Activated CD4-positive, alpha-beta T cell treated with anti-CD3 and anti-CD28 coated beads, Interleukin-2, amount 50 U/mL, for 16 hours (primary cell): ENCODE results near the gene B4GALT4.
A peak's percentile ranks its signal among the peaks of the same experiment; 100 is the strongest.

Experiments
- DNase-seq: peaks from one replicate; pipeline ENCODE4 v3.0.0-alpha.2; 2020

B4GALT4 gene

DNA sequence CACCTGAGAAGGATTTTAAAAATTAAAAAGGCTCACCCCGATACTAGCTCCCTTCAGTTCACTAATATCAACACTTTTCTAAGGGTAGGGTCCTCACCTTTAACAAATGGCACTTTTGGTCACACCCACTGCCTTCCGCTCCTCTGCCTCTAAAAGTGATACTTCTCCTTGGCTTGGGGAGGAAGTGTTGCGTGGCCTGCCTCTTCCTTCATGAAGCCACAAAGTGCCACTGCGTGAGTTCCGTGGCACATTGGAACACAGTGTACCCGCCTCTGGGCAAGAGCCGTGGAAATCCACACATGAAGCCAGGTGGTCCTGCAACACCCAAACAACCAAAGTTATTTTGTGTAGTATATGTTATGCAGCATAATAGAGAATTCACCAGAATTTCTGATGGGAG lies 3.9 kb downstream of the B4GALT4 start:
- peak; percentile 41 for DNase-seq

DNA sequence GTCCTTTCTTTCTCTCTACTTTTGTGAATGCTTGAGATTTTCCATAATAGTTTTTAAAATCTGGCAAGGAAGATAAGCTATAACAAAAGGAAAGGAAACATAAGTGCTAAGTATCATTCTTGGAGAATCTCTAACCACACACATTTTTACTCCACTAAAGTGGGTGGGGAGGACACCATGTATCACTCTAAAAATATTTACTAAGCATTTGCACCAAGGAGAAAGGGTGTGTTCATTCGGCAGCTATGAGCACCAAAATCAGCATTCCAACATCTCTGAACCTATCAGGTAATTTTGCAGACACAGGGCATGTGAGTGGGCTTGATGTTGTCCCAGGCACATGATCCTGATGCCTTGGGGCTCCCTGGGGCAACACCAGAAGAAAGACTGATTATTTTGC lies 5.5 kb downstream of the B4GALT4 start:
- no peak for DNase-seq

DNA sequence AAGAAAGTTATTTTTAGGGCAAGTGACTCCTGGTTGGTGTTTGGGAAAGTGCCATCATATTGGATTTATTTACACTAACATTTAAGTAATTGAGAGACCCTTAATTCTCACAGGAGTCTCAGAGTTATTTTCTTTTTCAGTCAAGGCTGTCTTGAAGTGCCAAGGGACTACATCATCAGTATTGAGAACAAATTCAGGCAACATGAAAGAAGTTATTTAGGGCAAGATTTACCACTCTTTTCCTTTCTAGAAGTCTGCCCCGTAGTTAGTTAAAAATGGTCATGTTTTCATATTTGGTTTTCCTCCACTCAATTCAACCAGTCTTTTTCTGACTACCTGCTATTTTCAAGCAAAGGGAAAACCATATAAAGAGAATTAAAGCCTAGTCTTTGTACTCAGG lies 6.1 kb downstream of the B4GALT4 start:
- no peak for DNase-seq

DNA sequence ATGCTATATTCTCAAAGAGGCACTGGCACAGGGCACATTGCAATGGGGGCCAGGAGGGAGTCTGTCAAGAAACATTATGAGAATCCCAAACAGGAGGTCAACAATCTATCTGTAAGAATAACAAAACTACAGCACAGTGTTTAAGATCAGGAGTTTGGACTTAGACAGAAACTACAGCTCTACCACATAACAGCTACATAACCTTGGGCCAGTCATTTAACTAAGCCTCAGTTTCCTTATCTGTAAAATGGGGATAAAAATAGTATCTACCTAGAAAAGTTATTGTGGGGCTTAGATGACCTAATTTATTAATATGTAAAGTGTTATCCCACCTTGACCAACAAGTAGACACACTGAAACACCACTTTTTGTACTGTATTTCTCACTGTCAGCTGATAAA lies 9.9 kb downstream of the B4GALT4 start:
- no peak for DNase-seq

DNA sequence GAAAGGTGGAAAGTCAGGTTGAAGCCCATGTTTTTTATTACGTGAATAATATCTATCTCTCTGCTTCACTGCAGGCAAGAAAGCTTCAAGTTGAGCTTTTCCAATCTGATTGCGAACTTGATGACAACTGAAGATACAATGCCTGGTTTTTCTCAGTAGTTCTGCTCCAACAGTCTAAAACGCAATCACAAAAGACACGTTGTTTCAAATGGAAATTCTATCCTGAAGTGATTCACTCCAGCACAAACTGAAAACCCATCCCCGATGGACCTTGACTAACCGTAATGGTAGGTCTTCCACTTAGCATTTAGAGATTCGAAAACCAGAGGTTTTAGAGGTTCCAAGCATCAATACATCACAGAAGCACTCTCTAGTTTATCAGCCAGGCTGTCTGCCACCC lies 10.6 kb downstream of the B4GALT4 start:
- DNase-seq, result no peak

DNA sequence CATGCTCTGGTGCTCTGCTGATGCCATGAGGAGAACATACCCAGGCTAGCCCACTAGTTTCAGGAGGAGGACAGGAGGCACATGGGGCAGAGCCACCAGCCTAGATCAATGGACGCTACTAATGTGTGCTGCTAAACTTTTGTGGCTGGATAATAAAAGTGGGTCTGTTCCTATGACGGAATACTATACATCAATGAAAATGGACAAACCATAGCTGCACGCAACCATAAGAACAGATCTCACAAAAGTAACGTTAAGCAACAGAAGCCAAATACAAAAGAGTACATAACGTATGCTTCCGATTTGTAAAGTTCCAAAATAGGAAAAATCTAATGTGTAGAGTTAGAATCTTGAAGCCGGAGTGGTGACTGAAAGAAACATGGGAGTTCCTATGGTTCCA lies 11.5 kb downstream of the B4GALT4 start:
- no peak for DNase-seq

DNA sequence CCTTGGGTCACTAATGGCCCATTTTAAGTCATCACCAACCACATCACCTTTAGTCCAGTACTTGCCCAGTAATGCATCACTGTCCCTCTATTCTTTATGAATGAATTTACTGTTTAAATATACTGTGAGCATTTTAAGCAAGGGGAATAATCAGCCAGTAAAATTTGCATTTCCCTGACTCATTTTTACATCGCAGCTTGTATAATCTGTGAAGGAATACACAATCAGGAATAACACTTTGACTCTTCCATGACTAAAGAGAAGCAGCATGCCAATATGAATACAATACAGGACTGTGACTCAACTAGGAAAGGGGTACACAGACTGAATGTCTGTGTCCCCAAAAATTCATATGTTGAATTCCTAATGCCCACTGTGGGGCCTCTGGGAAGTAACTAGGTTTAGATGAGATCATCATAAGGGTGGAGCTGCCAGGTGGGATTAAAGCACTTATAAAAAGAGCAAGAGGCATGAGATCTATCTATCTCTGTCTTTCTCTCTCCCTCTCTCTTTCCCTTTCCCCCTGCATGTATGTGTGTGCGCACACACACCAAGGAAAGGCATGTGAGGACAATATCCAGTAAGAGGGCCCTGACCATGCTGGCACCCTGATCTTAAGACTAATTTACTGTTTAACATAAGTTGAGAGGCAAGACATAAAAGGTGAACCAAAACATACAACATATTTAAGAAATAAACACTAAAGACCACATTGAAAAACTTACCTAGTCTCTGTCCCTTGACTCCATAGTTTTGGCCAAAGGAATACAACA lies 12.1 kb downstream of the B4GALT4 start:
- no peak for DNase-seq

DNA sequence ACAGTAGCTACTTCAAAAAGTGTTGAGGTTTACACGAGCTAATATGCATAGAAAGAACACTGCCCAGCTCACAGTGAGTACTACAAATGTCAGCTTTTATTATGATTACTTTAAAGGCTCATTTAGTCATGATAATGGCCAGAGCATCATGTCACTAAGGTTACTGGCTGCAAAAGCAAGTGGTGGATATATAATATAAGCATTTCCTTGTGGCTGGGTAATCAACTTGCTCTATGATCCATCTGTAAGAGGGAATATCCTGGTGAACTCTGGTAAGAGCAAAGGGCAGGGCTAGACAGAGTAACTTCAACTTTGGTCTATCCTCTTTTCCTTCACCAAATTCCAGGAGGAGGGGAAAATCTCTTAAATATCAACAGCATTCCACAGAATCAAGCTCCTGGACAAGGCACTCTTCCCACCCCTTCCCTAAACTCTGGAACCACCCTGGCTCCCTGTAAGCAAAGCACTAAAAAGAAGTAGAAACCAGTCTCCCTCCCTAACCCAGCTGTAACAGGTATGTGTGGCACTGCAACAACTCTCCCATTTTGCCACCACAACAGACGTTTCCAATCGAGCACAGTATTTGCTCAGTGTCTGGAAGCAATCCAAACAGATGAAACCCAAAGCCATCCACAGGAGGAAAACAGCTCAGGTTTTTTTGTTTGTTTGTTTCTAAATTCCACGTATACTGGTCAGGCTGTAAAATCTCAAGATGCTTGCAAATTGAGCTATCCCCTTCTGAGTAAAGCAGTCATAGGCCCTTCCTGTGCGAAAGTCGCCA lies 13.4 kb downstream of the B4GALT4 start:
- DNase-seq, result no peak

DNA sequence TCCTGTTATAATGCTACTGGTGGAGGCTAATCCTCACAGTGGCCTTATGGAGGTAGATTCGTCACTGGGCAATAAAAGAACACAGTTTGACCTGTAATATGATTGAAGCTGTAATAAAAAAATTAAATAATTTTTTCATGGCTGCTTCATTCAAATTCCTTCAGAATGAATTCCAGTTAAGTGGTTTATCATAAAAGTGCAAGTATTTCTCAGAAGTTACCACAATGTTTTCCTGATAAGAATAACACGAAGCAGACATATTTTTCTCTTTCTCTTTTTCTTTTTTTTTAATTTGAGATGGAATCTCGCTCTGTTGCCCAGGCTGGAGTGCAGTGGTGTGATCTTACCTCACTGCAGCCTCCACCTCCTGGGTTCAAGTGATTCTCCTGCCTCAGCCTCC lies 15.6 kb downstream of the B4GALT4 start:
- DNase-seq, result no peak

DNA sequence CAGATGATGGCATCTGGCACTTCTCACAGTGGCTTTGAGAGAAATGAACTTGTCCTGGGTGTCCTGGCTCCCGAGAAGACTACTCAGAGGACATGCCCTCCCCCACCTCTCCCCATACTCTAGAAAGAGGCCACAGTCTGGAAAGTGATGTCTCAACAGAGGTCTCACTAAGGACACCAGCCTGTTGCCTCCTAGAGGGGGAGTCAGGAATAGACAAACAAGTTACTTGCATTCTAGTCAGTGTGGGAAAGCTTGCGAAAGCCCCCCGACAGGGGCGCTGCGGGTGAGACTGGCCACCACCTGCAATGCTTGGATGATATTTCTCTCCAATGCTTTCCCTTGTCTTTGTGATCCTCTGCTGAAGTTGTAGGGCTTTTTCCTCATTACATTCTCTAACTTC lies 17.2 kb downstream of the B4GALT4 start:
- DNase-seq, result no peak

DNA sequence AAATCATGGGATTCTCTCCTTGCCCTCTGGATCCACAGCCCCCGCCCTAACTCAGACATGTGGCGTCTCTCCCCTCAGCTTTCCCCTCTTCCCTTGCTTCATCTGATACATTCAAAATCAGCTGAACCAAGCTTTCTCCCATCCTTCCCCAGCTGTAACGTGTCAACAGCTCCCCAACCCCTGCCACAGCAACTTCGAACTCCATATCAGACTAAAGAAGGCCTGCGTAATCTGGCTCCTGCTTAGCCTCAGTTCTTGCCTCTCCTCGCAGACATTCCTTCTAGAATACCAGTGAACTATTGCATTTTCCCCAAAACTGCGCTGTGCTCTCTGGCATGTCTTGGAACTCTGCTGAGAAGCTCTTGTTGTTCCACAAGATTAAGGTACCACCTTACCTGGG lies 18.3 kb downstream of the B4GALT4 start:
- no peak for DNase-seq

DNA sequence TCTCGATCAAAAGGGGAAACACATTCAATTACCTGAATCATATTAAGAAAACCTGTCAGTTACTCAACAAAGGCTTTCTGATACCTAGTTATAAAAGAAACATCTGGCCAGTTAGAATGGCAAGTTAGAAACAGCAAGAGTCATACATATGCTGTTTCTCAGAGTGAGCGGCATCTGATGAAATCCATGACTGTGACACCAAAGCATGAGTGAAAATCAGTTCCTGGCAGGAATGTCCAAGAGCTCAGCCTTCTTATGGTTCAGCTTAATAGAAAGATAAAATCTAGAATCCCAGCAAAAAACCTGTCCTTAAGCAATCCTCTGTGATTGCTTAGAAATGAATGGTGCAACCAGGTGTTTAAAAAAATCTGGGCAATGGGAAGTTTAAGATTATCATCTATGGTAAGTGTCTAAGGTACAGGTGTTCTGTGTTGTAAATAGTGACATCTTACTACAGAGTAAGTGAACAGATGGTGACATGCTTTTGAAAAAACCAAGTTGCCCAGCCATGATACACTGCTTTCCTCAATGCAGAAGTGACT lies 18.8 kb downstream of the B4GALT4 start:
- no peak for DNase-seq

DNA sequence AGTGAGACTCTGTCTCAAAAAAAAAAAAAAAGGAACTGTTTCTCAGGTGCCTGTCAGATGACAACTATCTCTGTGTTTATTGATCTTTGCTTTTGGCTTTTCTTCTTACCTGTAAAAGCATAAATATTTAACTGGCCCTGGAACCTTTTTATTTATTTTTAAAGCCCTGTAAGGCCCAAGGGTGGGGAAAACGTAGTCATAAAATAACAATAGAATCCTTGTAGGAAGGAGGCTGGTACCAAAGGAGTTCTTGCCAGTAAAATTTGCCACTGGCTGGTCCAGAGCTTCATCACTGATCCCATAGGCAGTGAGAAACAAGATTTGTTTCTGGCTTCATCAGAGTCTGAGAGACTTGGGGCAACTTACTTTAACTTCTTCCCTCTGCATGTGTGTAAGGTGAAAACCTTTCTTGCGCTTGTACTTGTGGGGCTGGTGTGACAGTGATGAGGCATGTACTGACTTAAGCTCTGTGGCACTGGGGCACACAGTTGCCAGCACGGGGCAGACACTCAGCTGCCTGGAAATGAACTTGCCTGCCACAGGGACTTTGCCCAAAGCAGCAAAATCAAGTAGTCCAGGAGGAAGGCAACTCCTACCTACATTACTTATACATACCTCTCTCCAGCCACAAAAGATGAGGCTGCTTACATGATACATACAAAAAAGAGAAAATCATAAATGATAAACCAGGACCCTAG lies 19.6 kb downstream of the B4GALT4 start:
- no peak for DNase-seq

DNA sequence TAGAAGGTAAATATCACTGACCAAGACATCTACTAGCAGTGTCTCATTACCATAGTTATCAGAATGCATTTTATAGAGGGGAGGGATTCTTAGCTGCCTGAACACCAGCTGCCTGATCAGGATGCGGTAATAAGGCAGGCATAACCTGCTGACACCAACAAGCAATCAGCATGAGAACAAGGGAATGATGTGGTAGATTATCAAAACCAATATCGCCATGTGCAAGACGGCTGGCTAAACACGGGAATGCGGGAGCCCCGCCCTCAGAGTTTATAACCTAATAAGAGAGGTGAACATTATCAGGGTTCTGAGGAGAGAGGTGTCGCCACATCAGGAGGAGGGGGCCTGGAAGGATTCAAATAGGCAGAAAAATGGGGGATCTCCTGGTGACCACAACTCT lies 20.5 kb downstream of the B4GALT4 start:
- no peak for DNase-seq

DNA sequence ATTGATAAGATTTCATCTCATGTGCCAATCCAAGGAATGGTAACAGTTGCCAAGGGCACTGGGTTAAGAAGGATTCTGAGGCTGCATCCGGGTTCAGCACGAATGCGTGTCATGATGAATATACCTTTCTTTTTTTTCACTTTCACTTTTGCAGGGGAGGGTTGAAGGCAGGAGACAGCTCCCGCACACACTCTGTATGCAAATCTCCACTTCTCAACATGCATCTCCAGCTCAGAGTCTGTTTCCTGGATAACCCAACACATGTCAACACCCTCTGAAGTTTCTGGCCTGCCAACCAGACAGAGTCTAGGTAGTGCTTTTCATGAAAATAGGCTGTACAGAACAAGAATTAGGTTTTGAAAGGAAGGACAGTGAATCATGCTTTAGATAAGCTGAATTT lies 21.6 kb downstream of the B4GALT4 start:
- DNase-seq, result peak; percentile 71

DNA sequence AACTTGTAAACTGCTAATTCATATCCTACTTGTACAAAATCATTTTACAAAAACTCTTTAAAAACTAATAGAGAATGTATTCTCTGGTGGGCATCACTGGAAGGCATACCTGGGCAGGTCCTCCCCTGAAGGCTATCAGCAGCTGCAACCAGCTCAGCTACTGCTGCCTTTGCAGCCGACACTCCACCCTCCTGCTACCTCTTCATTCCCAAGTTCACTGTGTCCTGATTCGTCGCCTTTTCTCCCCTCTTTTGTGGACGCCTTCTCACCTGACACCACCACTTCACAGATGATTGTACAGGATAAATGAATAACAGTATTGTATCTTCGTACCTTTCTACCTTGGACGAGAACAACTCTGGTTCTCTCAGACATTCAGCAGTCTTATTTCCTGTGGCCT lies 28.9 kb downstream of the B4GALT4 start:
- no peak for DNase-seq

DNA sequence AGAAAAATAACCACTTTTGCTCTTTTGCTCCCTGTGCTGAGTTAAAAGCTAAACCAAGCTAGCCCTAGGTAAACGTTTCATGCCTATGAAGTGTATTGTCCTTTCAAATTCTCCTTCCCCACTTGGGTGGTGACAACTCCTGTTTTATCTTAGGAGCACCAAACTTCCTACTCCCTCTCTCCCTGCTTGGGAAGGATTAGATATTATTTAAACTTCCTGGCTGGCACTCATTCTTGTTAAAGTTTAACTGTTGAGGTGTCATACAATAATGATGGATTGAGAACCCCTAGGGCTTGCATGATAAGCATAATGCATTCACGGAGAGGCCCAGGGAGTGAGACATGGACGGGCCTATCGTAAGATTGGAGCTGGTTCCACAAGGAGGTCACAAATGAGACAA lies 29.5 kb downstream of the B4GALT4 start:
- DNase-seq, result no peak

DNA sequence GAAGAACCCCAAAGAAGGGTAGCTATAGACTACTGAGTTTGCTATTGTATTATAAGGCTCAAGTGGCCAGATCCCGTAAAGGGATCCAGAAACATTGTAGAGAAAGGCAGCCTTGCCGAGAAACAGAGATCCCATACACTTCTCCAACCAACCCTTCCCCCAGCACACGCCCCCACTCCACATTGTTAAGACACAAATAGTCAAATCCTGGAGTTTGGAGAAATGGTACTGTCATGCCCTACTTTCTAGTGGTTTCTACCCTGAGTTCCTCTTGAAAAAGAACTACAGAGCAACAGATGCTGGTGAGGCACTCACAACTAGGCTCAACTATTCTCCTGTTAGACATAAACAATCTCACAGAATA lies 33.2 kb downstream of the B4GALT4 start:
- DNase-seq, result no peak

DNA sequence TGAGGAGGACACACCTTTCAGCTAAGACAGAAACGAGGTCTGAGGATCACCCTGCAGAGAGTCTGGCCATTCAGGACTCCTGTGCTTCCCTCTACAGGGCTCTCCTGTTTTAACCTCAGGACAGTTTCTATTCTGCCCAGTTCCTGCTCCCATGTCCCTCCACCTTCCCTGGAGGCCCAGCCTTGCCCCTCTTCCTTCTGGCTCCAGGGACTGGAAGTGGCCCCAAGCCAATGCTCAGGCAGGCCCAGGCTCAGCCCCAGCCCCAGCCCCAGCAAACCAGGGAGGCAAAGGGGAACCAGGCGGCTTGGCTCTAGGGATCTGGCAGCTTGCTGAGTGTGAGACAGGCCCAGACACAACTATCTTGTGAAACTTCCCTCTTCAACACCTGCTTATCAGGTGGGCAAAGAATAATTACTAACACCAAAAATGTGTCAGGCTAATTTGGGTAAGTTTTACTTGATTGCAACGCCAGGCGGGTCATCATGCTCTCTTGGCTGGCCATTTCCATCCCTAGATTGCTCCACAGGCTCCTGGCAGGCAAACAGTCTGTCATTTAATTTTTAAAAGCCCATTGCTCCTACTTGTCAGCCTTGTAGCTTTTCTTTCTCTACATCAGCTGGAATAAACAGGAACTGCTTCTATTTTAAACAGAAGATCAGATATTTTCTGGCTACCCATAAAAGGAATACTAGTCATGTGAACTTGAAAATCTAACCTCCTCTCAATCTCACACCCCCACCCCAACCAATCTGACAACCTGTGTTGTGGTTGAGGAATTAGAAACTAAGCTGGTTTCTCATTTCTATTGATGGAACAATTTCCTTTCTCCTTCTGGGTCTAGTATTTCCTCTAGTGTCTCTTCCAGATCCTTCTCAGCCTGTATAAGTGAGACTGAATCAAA lies 33.8 kb downstream of the B4GALT4 start:
- no peak for DNase-seq

DNA sequence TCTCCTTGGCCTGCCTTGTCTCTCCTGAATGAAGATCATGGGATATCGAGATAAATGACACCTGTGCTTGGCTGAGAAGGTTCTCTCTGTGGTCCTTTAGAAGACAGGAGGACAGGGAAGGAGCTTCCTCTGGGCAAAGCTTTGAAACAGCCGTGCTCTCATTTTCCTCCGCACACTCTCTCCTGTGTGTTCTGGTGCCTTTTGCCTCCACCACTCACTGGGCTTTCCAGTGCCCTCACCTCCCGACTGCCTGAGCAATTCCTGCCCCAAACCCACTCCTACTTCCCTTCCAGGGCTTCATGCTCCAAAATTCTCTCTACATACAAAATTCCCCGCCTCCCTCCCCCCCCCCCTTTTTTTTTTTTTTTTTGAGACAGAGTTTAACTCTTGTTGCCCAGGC lies 35.0 kb downstream of the B4GALT4 start:
- DNase-seq, result no peak

DNA sequence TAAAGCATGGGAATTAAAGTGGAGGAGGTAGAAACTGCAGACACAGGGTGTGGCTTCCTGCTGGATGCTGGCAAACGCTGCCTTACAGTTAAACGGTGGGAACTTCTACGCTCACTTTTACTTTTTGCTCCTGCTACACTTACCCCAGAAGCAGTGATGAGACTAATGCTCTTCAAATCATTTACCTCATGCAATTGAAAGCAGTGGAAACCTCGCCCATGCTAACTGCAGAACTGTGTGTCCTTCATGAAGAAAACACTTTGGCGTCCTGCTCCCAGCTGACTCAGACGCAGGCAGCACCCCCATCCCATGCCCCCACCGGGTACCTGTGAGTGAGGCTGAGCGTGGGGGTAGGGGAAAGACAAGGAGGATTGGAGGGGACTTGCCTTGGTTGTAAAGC lies 35.5 kb downstream of the B4GALT4 start:
- no peak for DNase-seq

DNA sequence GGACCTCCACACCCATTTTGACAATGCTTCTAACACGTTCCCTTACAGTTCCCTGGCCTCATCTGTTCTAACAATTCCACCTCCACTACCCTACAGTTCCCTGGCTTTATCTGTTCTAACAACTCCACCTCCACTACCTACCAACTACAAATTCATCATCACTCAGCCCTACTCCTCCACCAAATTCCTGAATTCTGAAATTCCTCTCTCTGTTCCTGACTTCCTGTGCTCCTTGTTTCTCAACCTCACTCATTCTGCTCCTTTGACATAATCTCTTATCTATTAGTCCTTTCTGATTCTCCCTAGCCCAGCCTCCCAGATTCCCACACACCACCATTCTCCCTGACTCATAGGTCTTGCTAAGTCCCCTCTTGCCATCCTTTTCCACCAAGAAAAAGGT lies 44.8 kb downstream of the B4GALT4 start:
- DNase-seq, result no peak

DNA sequence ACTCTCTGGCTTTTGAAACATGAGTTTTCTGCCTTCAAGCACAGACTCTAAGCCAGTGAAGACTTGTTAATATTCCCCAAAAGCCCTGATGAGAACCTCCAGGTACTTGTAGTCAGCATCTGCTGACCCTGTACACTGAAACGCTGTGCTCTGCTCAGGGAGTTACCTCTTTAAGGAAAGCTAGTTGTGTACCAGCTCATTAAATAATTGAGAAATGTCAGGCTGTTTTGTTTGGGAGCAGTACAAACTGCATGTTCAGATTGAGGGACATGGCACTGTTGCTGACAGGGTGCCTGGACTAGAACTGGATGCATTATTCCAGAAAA lies 45.6 kb downstream of the B4GALT4 start:
- no peak for DNase-seq
